Gastrocnemius medialis (tissue), 4 donors: ENCODE results near the gene CEP290. TPM values are rescaled to one million over a fixed set of nuclear protein-coding genes. Genes with fewer than 3 reads are reported as not detected.
A peak's percentile ranks its signal among the peaks of the same experiment; 100 is the strongest.
"Not testable (repeated sequence)": the region's sequence is repeated elsewhere in the genome, so short reads cannot be mapped to it uniquely, and the experiment has no call there.

Source experiments
- ATAC-seq, 2 donors: fragments of 150-250 bp; one replicate each; pipeline ENCODE4 v1.9.1; 2016
- DNase-seq, 2 donors: peaks; one replicate each; pipeline ENCODE4 v3.0.0-alpha.2; 2019
- H3K27ac ChIP-seq, 4 donors: fragments of 200-600 bp; sonication (generic); 1 replicate in 1 of 4; 2 replicates in 3 of 4; pipeline ENCODE4 v1.5.1; 2016 to 2018; ENCODE audit warnings: mild to moderate bottlenecking in 2 of 4, moderate library complexity in 1 of 4
- H3K27me3 ChIP-seq, 3 donors: fragments of 200-600 bp; sonication (generic) in 2 of 3; 1 replicate in 1 of 3; 2 replicates in 2 of 3; pipeline versions ENCODE4 v1.5.1 to v1.6.0; 2016 to 2019; ENCODE audit warnings: mild to moderate bottlenecking in 1 of 3, moderate library complexity in 1 of 3
- H3K36me3 ChIP-seq, 2 donors: fragments of 200-600 bp; sonication (generic) in 1 of 2; one replicate each; pipeline ENCODE4 v1.5.1; 2017 to 2018
- H3K4me1 ChIP-seq, 2 donors: fragments of 200-600 bp; sonication (generic) in 1 of 2; one replicate each; pipeline ENCODE4 v1.5.1; 2016 to 2017; ENCODE audit warnings: mild to moderate bottlenecking in 2 of 2
- H3K4me3 ChIP-seq, 4 donors: fragments of 200-600 bp; sonication (generic) in 3 of 4; 1 replicate in 1 of 4; 2 replicates in 3 of 4; pipeline ENCODE4 v1.5.1; 2016 to 2019; ENCODE audit warnings: mild to moderate bottlenecking in 2 of 4
- H3K9me3 ChIP-seq, 3 donors: fragments of 200-600 bp; sonication (generic) in 2 of 3; 1 replicate in 1 of 3; 2 replicates in 2 of 3; pipeline ENCODE4 v1.5.1; 2016 to 2019
- CTCF ChIP-seq, 5 experiments: fragments of 450-650 bp in 3 of 5; fragments of 200-600 bp in 2 of 5; sonication (generic) in 2 of 5; IDR thresholded peaks in 4 of 5; conservative IDR thresholded peaks in 1 of 5; 1 replicate in 4 of 5; 2 replicates in 1 of 5; pipeline ENCODE4 v1.5.1; 2016 to 2019; ENCODE audit warnings: antibody characterized with exemption in 5 of 5, mild to moderate bottlenecking in 3 of 5, moderate library complexity in 3 of 5
- POLR2A ChIP-seq, 2 donors: fragments of 450-650 bp; IDR thresholded peaks; one replicate each; pipeline ENCODE4 v1.6.1; 2017; ENCODE audit warnings: antibody characterized with exemption in 2 of 2, mild to moderate bottlenecking in 2 of 2, moderate library complexity in 2 of 2
- in situ Hi-C, 4 donors: fragments of 200-750 bp; cut with MboI; loops; one replicate each; pipeline versions ENCODE4 v1.15.0 to v1.8.0; 2017; ENCODE audit warnings: low sequenced_read_pairs in 4 of 4
- intact Hi-C: fragments of 100-400 bp; cut with DNase I; formaldehyde crosslinking; loops from one replicate; pipeline ENCODE4 v1.15.1; 2023; ENCODE audit warnings: low total_unique reads
- total RNA-seq, 4 donors: library from RNA; depleted of rRNA; stranded (reverse); fragments of >200 nt; gene quantifications; one replicate each; pipeline versions ENCODE4 v1.1.0 to v1.2.3, GENCODE V29; 2016

Gene CEP290
- total RNA-seq, 4 donors from 2014 or later: 2.5 to 9.4 (median 5.0) TPM

- peaks cover 13 to 18% of the 10 kb centered on the region in 2 donors for H3K4me1 ChIP-seq
- intact Hi-C loops: loop anchor here (1.0 to 10.0 kb wide), 4 partner anchors 107 to 1562 kb away; partner anchors contain the start of genes ATP2B1 and DUSP6
- peak overlapping the region; percentile 66 to 85 (median 74) for H3K4me3 ChIP-seq
- ATAC-seq: peak; percentile 0 to 1
- TF ChIP-seq CTCF (IDR thresholded peaks at IDR 0.05 in 4 of 5, conservative IDR thresholded peaks at IDR 0.05 in 1 of 5) (no peak), POLR2A (IDR thresholded peaks at IDR 0.05) (no peak)
- H3K27me3 ChIP-seq: no peaks in the 10 kb centered on the region
- no peaks in the 10 kb centered on the region for H3K36me3 ChIP-seq
- peak overlapping the region; percentile 68 to 81 (median 78) for H3K27ac ChIP-seq
- DNase-seq: peak; percentile 5 to 14
- H3K9me3 ChIP-seq: no peaks in the 10 kb centered on the region
- in situ Hi-C loops: loop anchor here in 2 of 4 donors (25.0 kb wide), 2 partner anchors 845 to 870 kb away; no protein-coding TSS in a partner anchor
Measured at GRCh38 chr12:88142610-88142991, 713 bp upstream of the CEP290 start.

GRCh38 chr12:88141425-88141773, 489 bp downstream of the CEP290 start:
- intact Hi-C loops: loop anchor here (5.0 to 10.0 kb wide), 3 partner anchors 433 to 1563 kb away; partner anchors contain the start of genes ATP2B1 and DUSP6
- Histone ChIP-seq H3K4me1 (peaks cover 13 to 18% of the 10 kb centered on the region in 2 donors), H3K36me3 (peaks cover 0 to 6% of the 10 kb centered on the region in 2 donors), H3K9me3 (no peaks in the 10 kb centered on the region), H3K4me3 (peak overlapping the region; percentile 66 to 85 (median 72)), H3K27ac (peak overlapping the region; percentile 65 to 79 (median 72)), H3K27me3 (no peaks in the 10 kb centered on the region)
- no peak for ATAC-seq
- no peak for DNase-seq
- no peak for TF ChIP-seq CTCF (IDR thresholded peaks at IDR 0.05 in 4 of 5, conservative IDR thresholded peaks at IDR 0.05 in 1 of 5)
- TF ChIP-seq POLR2A (IDR thresholded peaks at IDR 0.05): no peak
- in situ Hi-C loops: loop anchor here in 2 of 4 donors (25.0 kb wide), 2 partner anchors 846 to 871 kb away; no protein-coding TSS in a partner anchor

GRCh38 chr12:88139711-88140110, 2.2 kb downstream of the CEP290 start:
- peaks cover 0 to 12% of the 10 kb centered on the region in 2 donors for H3K36me3 ChIP-seq
- DNase-seq, H3K4me3 ChIP-seq, H3K27ac ChIP-seq, H3K27me3 ChIP-seq, ATAC-seq, H3K9me3 ChIP-seq: not testable (repeated sequence)
- intact Hi-C loops: loop anchor here (5.0 to 10.0 kb wide), 3 partner anchors 435 to 1565 kb away; partner anchors contain the start of genes ATP2B1 and DUSP6
- in situ Hi-C loops: loop anchor here in 2 of 4 donors (25.0 kb wide), 2 partner anchors 848 to 873 kb away; no protein-coding TSS in a partner anchor
- peaks cover 13 to 18% of the 10 kb centered on the region in 2 donors for H3K4me1 ChIP-seq

GRCh38 chr12:88133181-88133580, 8.7 kb downstream of the CEP290 start:
- ATAC-seq, H3K27ac ChIP-seq, intact Hi-C loops, DNase-seq, H3K4me1 ChIP-seq, H3K9me3 ChIP-seq, H3K27me3 ChIP-seq, H3K4me3 ChIP-seq: not testable (repeated sequence)
- in situ Hi-C loops: loop anchor here in 2 of 4 donors (25.0 kb wide), 2 partner anchors 854 to 879 kb away; no protein-coding TSS in a partner anchor
- peaks cover 0 to 28% of the 10 kb centered on the region in 2 donors for H3K36me3 ChIP-seq

GRCh38 chr12:88132392-88132791, 9.5 kb downstream of the CEP290 start:
- H3K4me1 ChIP-seq: peaks cover 0 to 5% of the 10 kb centered on the region in 2 donors
- no peak overlapping the region for H3K4me3 ChIP-seq
- peaks cover 0 to 28% of the 10 kb centered on the region in 2 donors for H3K36me3 ChIP-seq
- in situ Hi-C loops (loop anchor here in 2 of 4 donors (25.0 kb wide), 2 partner anchors 855 to 880 kb away; no protein-coding TSS in a partner anchor), intact Hi-C loops (no loop called here)
- H3K27me3 ChIP-seq: no peaks in the 10 kb centered on the region
- no peak overlapping the region for H3K27ac ChIP-seq
- ATAC-seq (no peak), DNase-seq (no peak)
- no peak for TF ChIP-seq CTCF (IDR thresholded peaks at IDR 0.05 in 4 of 5, conservative IDR thresholded peaks at IDR 0.05 in 1 of 5)
- H3K9me3 ChIP-seq: no peaks in the 10 kb centered on the region
